ENCODE data around the gene DAP. TPM values are rescaled to one million over a fixed set of nuclear protein-coding genes. Genes with fewer than 3 reads are reported as not detected.

Gene DAP
- total and polyA plus RNA-seq, 10 donors: 29.4 to 111 (median 65.2) TPM

GRCh38 chr5:10757043-10757442 lies 4.0 kb downstream of the DAP start:
- no peak for TF ChIP-seq CTCF (IDR thresholded peaks at IDR 0.05 in 8 of 11, conservative IDR thresholded peaks at IDR 0.05 in 3 of 11)
- no peak for TF ChIP-seq POLR2AphosphoS5 (IDR thresholded peaks at IDR 0.05)
- no peak for TF ChIP-seq POLR2A (IDR thresholded peaks at IDR 0.05)
- no peak overlapping the region for H3K27ac ChIP-seq
- WGBS, 5 donors: 83 to 93% (median 89%) methylated on average over 9 of the region's 9 CpGs
- peaks cover 0 to 40% (median 14%) of the 10 kb centered on the region in 6 donors for H3K36me3 ChIP-seq
- H3K4me1 ChIP-seq: peaks cover 7 to 64% (median 38%) of the 10 kb centered on the region in 6 donors
- no peaks in the 10 kb centered on the region for H3K9me3 ChIP-seq
- no peak for DNase-seq
- H3K4me3 ChIP-seq: no peak overlapping the region
- intact Hi-C loops (cut with DNase I; ENCODE audit: low total_unique reads): no loop called here
- H3K27me3 ChIP-seq (replicated peaks in 1 of 7): no peaks in the 10 kb centered on the region

- Histone ChIP-seq H3K4me3 (no peak overlapping the region), H3K9me3 (no peaks in the 10 kb centered on the region), H3K27me3 (replicated peaks in 1 of 7) (no peaks in the 10 kb centered on the region), H3K36me3 (peaks cover 0 to 45% (median 14%) of the 10 kb centered on the region in 6 donors), H3K4me1 (peaks cover 2 to 64% (median 35%) of the 10 kb centered on the region in 6 donors), H3K27ac (no peak overlapping the region)
- 48 to 67% (median 63%) methylated on average over 2 of the region's 2 CpGs for WGBS, 5 donors
- intact Hi-C loops (cut with DNase I; ENCODE audit: low total_unique reads): no loop called here
- TF ChIP-seq CTCF (IDR thresholded peaks at IDR 0.05 in 8 of 11, conservative IDR thresholded peaks at IDR 0.05 in 3 of 11) (no peak), POLR2A (IDR thresholded peaks at IDR 0.05) (no peak), POLR2AphosphoS5 (IDR thresholded peaks at IDR 0.05) (no peak)
- no peak for DNase-seq
These were observed 4.5 kb downstream of the DAP start for GRCh38 chr5:10756549-10756948.

DNA sequence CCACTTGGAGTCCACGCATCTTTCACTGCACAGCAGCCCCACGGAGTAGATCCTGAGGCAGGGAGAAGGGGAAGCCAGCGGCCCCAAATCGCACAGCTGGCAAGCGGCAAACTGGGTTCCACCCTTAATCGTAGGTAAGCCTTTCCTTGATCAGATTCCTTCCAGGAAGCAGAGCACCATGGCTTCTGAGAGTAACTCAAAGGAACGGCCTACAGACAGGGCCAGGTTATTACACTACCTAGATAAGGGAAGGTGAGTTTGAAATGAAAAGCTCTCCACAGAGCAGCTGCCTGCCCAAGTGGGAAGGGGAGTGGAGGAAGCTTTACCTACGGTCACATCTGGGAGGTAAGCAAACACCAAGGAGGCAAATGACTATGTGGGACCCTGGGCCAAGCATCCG lies 7.9 kb downstream of the DAP start:
- 89 to 97% (median 93%) methylated on average over 9 of the region's 9 CpGs for WGBS, 5 donors
- TF ChIP-seq POLR2A (IDR thresholded peaks at IDR 0.05) (no peak), POLR2AphosphoS5 (IDR thresholded peaks at IDR 0.05) (no peak), CTCF (IDR thresholded peaks at IDR 0.05 in 8 of 11, conservative IDR thresholded peaks at IDR 0.05 in 3 of 11) (no peak)
- no peak overlapping the region for H3K27ac ChIP-seq
- no peaks in the 10 kb centered on the region for H3K9me3 ChIP-seq
- H3K4me1 ChIP-seq: peaks cover 0 to 45% (median 13%) of the 10 kb centered on the region in 6 donors
- no peak overlapping the region for H3K4me3 ChIP-seq
- peaks cover 0 to 79% (median 20%) of the 10 kb centered on the region in 6 donors for H3K36me3 ChIP-seq
- intact Hi-C loops (cut with DNase I; ENCODE audit: low total_unique reads): no loop called here
- no peak for DNase-seq
- no peaks in the 10 kb centered on the region for H3K27me3 ChIP-seq (replicated peaks in 1 of 7)

- WGBS, 5 donors: 55 to 75% (median 60%) methylated on average over 2 of the region's 2 CpGs
- Histone ChIP-seq H3K27me3 (replicated peaks in 1 of 7) (no peaks in the 10 kb centered on the region), H3K4me1 (peaks cover 0 to 38% (median 11%) of the 10 kb centered on the region in 6 donors), H3K27ac (no peak overlapping the region), H3K4me3 (no peak overlapping the region), H3K9me3 (no peaks in the 10 kb centered on the region), H3K36me3 (peaks cover 0 to 86% (median 27%) of the 10 kb centered on the region in 6 donors)
- DNase-seq: no peak
- intact Hi-C loops (cut with DNase I; ENCODE audit: low total_unique reads): no loop called here
- TF ChIP-seq POLR2A (IDR thresholded peaks at IDR 0.05): no peak
- TF ChIP-seq POLR2AphosphoS5 (IDR thresholded peaks at IDR 0.05): no peak
- no peak for TF ChIP-seq CTCF (IDR thresholded peaks at IDR 0.05 in 8 of 11, conservative IDR thresholded peaks at IDR 0.05 in 3 of 11)
These were observed 8.6 kb downstream of the DAP start for GRCh38 chr5:10752451-10752850.

Measured in spleen (tissue), 11 donors.